HEK293T (cell line): Measurements from ENCODE around the gene ERCC6.
A peak's percentile ranks its signal among the peaks of the same experiment; 100 is the strongest.

Source experiments
- CTCF ChIA-PET: fragments of 350-600 bp; formaldehyde crosslinking; extraction: SDS; loops from one replicate; lab custom pipeline; 2021; ENCODE audit warnings: antibody characterized with exemption, inconsistent platforms; lab: Yijun Ruan, JAX
- POLR2A ChIA-PET: fragments of 350-600 bp; formaldehyde crosslinking; extraction: SDS; loops from one replicate; lab custom pipeline; 2020; ENCODE audit warnings: antibody characterized with exemption, inconsistent platforms; lab: Yijun Ruan, JAX
- DNase-seq: peaks from one replicate; pipeline ENCODE4 v3.0.0; 2012; ENCODE audit warnings: mixed read lengths; ENCODE audit errors: extremely low spot score
- ARNT ChIP-seq: fragments of 450-650 bp; IDR thresholded peaks from 2 replicates; pipeline ENCODE4 v1.6.1; 2017; ENCODE audit warnings: mild to moderate bottlenecking
- BHLHE40 ChIP-seq: fragments of 450-650 bp; IDR thresholded peaks from 2 replicates; pipeline ENCODE4 v1.6.1; 2016; ENCODE audit warnings: mild to moderate bottlenecking, moderate library complexity, borderline replicate concordance
- CTBP1 ChIP-seq: fragments of 450-650 bp; IDR thresholded peaks from 2 replicates; pipeline ENCODE4 v1.6.1; 2016; ENCODE audit warnings: borderline replicate concordance
- ELF4 ChIP-seq: fragments of 450-650 bp; IDR thresholded peaks from 2 replicates; pipeline ENCODE4 v1.6.1; 2017; ENCODE audit warnings: antibody characterized with exemption
- FOXA1 ChIP-seq: fragments of 450-650 bp; IDR thresholded peaks from 2 replicates; pipeline ENCODE4 v1.6.1; 2016; ENCODE audit warnings: mild to moderate bottlenecking
- FOXK2 ChIP-seq: fragments of 450-650 bp; IDR thresholded peaks from 2 replicates; pipeline ENCODE4 v1.6.1; 2016; ENCODE audit warnings: mild to moderate bottlenecking
- FOXM1 ChIP-seq: fragments of 450-650 bp; IDR thresholded peaks from 2 replicates; pipeline ENCODE4 v1.6.1; 2017; ENCODE audit warnings: mild to moderate bottlenecking, borderline replicate concordance
- HDGF ChIP-seq: fragments of 450-650 bp; IDR thresholded peaks from 2 replicates; pipeline ENCODE4 v1.6.1; 2017; ENCODE audit warnings: antibody characterized with exemption, borderline replicate concordance
- L3MBTL2 ChIP-seq: fragments of 450-650 bp; conservative IDR thresholded peaks from 2 replicates; pipeline ENCODE4 v1.6.1; 2016; ENCODE audit warnings: mild to moderate bottlenecking
- LEF1 ChIP-seq: fragments of 450-650 bp; IDR thresholded peaks from 2 replicates; pipeline ENCODE4 v1.6.1; 2017; ENCODE audit warnings: mild to moderate bottlenecking, borderline replicate concordance
- NFRKB ChIP-seq: fragments of 450-650 bp; IDR thresholded peaks from 2 replicates; pipeline ENCODE4 v1.6.1; 2016; ENCODE audit warnings: mild to moderate bottlenecking, moderate library complexity
- SP1 ChIP-seq: fragments of 450-650 bp; IDR thresholded peaks from 2 replicates; pipeline ENCODE4 v1.6.1; 2017
- SUZ12 ChIP-seq: fragments of 450-650 bp; IDR thresholded peaks from 2 replicates; pipeline ENCODE4 v1.6.1; 2016; ENCODE audit warnings: mild to moderate bottlenecking
- TARDBP ChIP-seq: fragments of 450-650 bp; IDR thresholded peaks from 2 replicates; pipeline ENCODE4 v1.6.1; 2016
- ZNF384 ChIP-seq: fragments of 450-650 bp; IDR thresholded peaks from 2 replicates; pipeline ENCODE4 v1.6.1; 2016
- TF ChIP-seq, protein P1 (sequence below): fragments of 450-650 bp; IDR thresholded peaks from 2 replicates; pipeline ENCODE4 v1.6.1; 2016

ERCC6 gene

GRCh38 chr10:49542353-49542752, 3.4 kb upstream of the ERCC6 start:
- ChIA-PET CTCF (no interaction called here), POLR2A (no interaction called here)
- TF ChIP-seq ELF4: no peak
- TF ChIP-seq CTBP1: no peak
- no peak for TF ChIP-seq SUZ12
- no peak for TF ChIP-seq FOXM1
- no peak for TF ChIP-seq NFRKB
- no peak for TF ChIP-seq L3MBTL2
- TF ChIP-seq, protein P1, sequence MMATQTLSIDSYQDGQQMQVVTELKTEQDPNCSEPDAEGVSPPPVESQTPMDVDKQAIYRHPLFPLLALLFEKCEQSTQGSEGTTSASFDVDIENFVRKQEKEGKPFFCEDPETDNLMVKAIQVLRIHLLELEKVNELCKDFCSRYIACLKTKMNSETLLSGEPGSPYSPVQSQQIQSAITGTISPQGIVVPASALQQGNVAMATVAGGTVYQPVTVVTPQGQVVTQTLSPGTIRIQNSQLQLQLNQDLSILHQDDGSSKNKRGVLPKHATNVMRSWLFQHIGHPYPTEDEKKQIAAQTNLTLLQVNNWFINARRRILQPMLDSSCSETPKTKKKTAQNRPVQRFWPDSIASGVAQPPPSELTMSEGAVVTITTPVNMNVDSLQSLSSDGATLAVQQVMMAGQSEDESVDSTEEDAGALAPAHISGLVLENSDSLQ: no peak
- TF ChIP-seq ARNT: no peak
- no peak for TF ChIP-seq LEF1
- TF ChIP-seq SP1: no peak
- no peak for TF ChIP-seq FOXK2
- no peak for TF ChIP-seq ZNF384
- no peak for TF ChIP-seq BHLHE40
- TF ChIP-seq TARDBP: no peak
- DNase-seq: no peak

DNA sequence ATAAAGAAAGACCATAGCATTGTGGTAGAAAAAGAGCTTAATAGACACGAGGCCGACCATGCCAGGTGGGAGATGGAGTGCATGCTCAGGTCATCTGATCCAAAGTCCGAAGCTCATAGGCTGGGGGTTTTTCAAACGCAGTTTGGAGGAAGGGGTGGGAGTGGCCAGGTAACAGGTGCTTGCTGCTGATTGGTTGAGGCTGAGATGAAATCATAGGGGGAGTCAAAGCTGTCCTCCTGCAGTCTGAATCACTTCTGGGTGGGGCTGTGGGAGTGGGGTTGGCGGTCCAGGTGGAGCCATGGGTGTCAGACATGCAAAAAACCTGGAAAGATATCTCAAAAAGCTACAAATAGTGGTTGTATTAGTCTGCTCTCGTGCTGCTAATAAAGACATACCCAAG, 2.8 kb upstream of the ERCC6 start:
- CTCF ChIA-PET: no interaction called here

GRCh38 chr10:49540056-49540797, 1.3 kb upstream of the ERCC6 start:
- CTCF ChIA-PET: no interaction called here
- no peak for TF ChIP-seq NFRKB
- TF ChIP-seq FOXK2: no peak
- TF ChIP-seq L3MBTL2: no peak
- TF ChIP-seq ELF4: no peak
- no peak for TF ChIP-seq SUZ12
- TF ChIP-seq FOXM1: no peak
- no peak for TF ChIP-seq ARNT
- TF ChIP-seq, protein P1: no peak
- no peak for TF ChIP-seq TARDBP
- no peak for TF ChIP-seq LEF1
- no peak for TF ChIP-seq FOXA1
- TF ChIP-seq HDGF: no peak
- TF ChIP-seq CTBP1: no peak
- TF ChIP-seq ZNF384: no peak
- TF ChIP-seq SP1: no peak
- TF ChIP-seq BHLHE40: no peak
- POLR2A ChIA-PET: interaction anchor here (1.4 to 2.1 kb wide), 3 partner anchors 8 to 53 kb away, joined by 3 to 11 read pairs (median 8); no protein-coding TSS in a partner anchor
- DNase-seq: no peak

More for the DNA sequence above, 2.8 kb upstream of the ERCC6 start:
- POLR2A ChIA-PET: no interaction called here
- no peak for TF ChIP-seq SP1
- TF ChIP-seq TARDBP: no peak
- no peak for TF ChIP-seq ARNT
- no peak for TF ChIP-seq BHLHE40
- no peak for TF ChIP-seq NFRKB
- no peak for TF ChIP-seq ELF4
- no peak for TF ChIP-seq SUZ12
- no peak for TF ChIP-seq HDGF
- no peak for TF ChIP-seq CTBP1
- no peak for TF ChIP-seq LEF1
- no peak for TF ChIP-seq FOXK2
- no peak for TF ChIP-seq ZNF384
- no peak for TF ChIP-seq FOXA1
- TF ChIP-seq L3MBTL2: no peak
- no peak for TF ChIP-seq FOXM1
- TF ChIP-seq, protein P1: no peak
- DNase-seq: no peak

DNA sequence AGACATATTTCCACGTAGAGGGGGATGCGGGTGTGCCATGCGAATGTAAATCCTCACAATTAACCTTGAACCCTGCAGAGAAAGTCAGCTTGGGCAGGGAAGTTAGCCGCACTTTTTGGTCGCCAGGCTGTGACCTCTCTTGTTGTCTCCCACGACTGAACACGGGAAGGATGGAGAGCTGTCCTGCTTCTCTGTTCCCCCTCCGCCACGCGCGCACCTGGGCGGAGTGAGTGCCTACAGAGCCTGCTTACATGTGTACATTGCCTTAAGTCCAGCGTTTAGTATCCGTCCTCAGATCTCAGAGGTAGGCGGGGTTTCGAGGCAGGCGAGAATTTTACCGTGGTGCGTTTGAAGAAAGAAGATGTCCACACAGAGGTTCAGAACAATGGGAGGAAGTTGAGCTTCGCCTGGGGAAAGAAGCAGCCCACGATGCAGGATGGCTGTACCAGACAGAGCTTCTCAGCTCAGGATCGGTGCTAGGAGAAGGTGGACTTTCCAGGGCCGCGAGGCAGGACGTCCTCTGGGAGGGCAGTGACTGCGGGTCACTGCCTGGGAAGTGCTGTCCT, 482 bp upstream of the ERCC6 start:
- peak; percentile 56; the same call in 1 of the 2 replicates for TF ChIP-seq L3MBTL2
- no peak for TF ChIP-seq CTBP1
- DNase-seq: peak; percentile 27
- ChIA-PET CTCF (interaction anchor here (0.9 to 1.0 kb wide), 2 partner anchors 9 to 27 kb away, joined by 3 read pairs; no protein-coding TSS in a partner anchor), POLR2A (interaction anchor here (0.6 to 2.1 kb wide), 7 partner anchors 9 to 881 kb away, joined by 3 to 11 read pairs (median 3); no protein-coding TSS in a partner anchor)

GRCh38 chr10:49534670-49535381, 4.1 kb downstream of the ERCC6 start:
- no peak for DNase-seq
- ChIA-PET POLR2A (no interaction called here), CTCF (no interaction called here)
- TF ChIP-seq TARDBP (no peak), ELF4 (no peak), HDGF (no peak), ZNF384 (no peak), CTBP1 (no peak), SUZ12 (no peak), BHLHE40 (no peak), NFRKB (no peak), FOXM1 (no peak), FOXA1 (no peak), LEF1 (no peak), ARNT (no peak)
- TF ChIP-seq, protein P1: no peak
